K562 (cell line): Measurements from ENCODE around the gene PARK7. TPM values are rescaled to one million over a fixed set of nuclear protein-coding genes. Genes with fewer than 3 reads are reported as not detected.

ENCODE experiments used
- polyA plus RNA-seq, 8 experiments: library from polyadenylated mRNA; depleted of rRNA in 4 of 8; stranded (reverse) in 5 of 8; unstranded in 3 of 8; fragments of >200 nt; fragmentation: Nextera tagmentation in 2 of 8; fragmentation: Illumina TruSeq in 1 of 8; extraction: Ambion mirVana in 2 of 8; extraction: Trizol in 1 of 8; gene quantifications; 2 replicates each; pipeline versions ENCODE4 v1.2.1 to v1.2.3, GENCODE V29; 2011 to 2014; ENCODE audit warnings: inconsistent platforms in 1 of 8, missing spikeins in 1 of 8
- total RNA-seq, 7 experiments: library from RNA; depleted of rRNA in 6 of 7; stranded (reverse); fragments of >200 nt in 6 of 7; fragmentation: Illumina TruSeq in 2 of 7; extraction: Trizol in 2 of 7; gene quantifications; 2 replicates each; pipeline versions ENCODE4 v1.2.1 to v1.2.3, GENCODE V29; 2011 to 2021; ENCODE audit warnings: low replicate concordance in 1 of 7
- TF ChIP-seq, protein P1 (sequence below): fragments of 200-600 bp; sonication (generic); IDR thresholded peaks from one replicate; pipeline ENCODE4 v1.6.1; 2012; ENCODE audit warnings: mild to moderate bottlenecking, low read depth, low read length, inconsistent platforms
- TF ChIP-seq, protein P2 (sequence below): fragments of 250-450 bp; sonication (Bioruptor Pico); IDR thresholded peaks from 2 replicates; pipeline ENCODE4 v1.4.0; 2020; ENCODE audit warnings: borderline replicate concordance
- TF ChIP-seq, protein P3 (sequence below): fragments of 250-450 bp; sonication (Bioruptor Pico); IDR thresholded peaks from 2 replicates; pipeline ENCODE4 v1.8.0; 2021; ENCODE audit warnings: moderate library complexity, mild to moderate bottlenecking, inconsistent platforms
- TF ChIP-seq, protein P4 (sequence below): fragments of 200-400 bp; formaldehyde crosslinking; IDR thresholded peaks from 2 replicates; pipeline ENCODE4 v1.6.1; 2017; ENCODE audit warnings: mild to moderate bottlenecking, low read depth, low read length, moderate library complexity
- TF ChIP-seq, protein P5 (sequence below), 2 experiments: fragments of 450-650 bp; IDR thresholded peaks; 2 replicates each; pipeline ENCODE4 v1.6.1; 2018; ENCODE audit warnings: mild to moderate bottlenecking in 2 of 2, low read depth in 1 of 2; ENCODE audit not compliant: partially characterized antibody in 2 of 2
- TF ChIP-seq, protein P6 (sequence below): fragments of 450-650 bp; conservative IDR thresholded peaks from 2 replicates; pipeline ENCODE4 v1.6.1; 2016; ENCODE audit warnings: missing genetic modification characterization, low read depth, mild to moderate bottlenecking, missing compliant biosample characterization, moderate library complexity

PARK7 gene
- total and polyA plus RNA-seq, 9 of the 15 experiments (the other 6 are each of a cell fraction or from before 2014, with no cell fraction given), result 374 to 1,298 (median 484) TPM

DNA sequence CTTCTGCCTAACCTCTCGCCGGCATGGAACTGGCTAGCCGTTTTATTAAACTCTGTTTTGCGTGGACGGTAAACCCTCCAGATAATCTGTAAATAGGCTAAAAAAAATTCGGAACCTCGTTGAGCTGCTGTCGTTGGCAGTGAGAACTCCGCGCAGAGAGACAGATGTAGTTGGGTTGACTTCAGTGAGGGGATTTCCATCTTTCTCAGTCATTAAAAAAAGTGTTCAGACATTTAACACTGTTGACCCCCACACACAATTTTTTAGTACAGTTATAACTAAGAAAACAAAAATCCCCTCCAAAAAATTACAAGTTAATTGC lies 464 bp downstream of the PARK7 start (continued):
- TF ChIP-seq, protein P1, sequence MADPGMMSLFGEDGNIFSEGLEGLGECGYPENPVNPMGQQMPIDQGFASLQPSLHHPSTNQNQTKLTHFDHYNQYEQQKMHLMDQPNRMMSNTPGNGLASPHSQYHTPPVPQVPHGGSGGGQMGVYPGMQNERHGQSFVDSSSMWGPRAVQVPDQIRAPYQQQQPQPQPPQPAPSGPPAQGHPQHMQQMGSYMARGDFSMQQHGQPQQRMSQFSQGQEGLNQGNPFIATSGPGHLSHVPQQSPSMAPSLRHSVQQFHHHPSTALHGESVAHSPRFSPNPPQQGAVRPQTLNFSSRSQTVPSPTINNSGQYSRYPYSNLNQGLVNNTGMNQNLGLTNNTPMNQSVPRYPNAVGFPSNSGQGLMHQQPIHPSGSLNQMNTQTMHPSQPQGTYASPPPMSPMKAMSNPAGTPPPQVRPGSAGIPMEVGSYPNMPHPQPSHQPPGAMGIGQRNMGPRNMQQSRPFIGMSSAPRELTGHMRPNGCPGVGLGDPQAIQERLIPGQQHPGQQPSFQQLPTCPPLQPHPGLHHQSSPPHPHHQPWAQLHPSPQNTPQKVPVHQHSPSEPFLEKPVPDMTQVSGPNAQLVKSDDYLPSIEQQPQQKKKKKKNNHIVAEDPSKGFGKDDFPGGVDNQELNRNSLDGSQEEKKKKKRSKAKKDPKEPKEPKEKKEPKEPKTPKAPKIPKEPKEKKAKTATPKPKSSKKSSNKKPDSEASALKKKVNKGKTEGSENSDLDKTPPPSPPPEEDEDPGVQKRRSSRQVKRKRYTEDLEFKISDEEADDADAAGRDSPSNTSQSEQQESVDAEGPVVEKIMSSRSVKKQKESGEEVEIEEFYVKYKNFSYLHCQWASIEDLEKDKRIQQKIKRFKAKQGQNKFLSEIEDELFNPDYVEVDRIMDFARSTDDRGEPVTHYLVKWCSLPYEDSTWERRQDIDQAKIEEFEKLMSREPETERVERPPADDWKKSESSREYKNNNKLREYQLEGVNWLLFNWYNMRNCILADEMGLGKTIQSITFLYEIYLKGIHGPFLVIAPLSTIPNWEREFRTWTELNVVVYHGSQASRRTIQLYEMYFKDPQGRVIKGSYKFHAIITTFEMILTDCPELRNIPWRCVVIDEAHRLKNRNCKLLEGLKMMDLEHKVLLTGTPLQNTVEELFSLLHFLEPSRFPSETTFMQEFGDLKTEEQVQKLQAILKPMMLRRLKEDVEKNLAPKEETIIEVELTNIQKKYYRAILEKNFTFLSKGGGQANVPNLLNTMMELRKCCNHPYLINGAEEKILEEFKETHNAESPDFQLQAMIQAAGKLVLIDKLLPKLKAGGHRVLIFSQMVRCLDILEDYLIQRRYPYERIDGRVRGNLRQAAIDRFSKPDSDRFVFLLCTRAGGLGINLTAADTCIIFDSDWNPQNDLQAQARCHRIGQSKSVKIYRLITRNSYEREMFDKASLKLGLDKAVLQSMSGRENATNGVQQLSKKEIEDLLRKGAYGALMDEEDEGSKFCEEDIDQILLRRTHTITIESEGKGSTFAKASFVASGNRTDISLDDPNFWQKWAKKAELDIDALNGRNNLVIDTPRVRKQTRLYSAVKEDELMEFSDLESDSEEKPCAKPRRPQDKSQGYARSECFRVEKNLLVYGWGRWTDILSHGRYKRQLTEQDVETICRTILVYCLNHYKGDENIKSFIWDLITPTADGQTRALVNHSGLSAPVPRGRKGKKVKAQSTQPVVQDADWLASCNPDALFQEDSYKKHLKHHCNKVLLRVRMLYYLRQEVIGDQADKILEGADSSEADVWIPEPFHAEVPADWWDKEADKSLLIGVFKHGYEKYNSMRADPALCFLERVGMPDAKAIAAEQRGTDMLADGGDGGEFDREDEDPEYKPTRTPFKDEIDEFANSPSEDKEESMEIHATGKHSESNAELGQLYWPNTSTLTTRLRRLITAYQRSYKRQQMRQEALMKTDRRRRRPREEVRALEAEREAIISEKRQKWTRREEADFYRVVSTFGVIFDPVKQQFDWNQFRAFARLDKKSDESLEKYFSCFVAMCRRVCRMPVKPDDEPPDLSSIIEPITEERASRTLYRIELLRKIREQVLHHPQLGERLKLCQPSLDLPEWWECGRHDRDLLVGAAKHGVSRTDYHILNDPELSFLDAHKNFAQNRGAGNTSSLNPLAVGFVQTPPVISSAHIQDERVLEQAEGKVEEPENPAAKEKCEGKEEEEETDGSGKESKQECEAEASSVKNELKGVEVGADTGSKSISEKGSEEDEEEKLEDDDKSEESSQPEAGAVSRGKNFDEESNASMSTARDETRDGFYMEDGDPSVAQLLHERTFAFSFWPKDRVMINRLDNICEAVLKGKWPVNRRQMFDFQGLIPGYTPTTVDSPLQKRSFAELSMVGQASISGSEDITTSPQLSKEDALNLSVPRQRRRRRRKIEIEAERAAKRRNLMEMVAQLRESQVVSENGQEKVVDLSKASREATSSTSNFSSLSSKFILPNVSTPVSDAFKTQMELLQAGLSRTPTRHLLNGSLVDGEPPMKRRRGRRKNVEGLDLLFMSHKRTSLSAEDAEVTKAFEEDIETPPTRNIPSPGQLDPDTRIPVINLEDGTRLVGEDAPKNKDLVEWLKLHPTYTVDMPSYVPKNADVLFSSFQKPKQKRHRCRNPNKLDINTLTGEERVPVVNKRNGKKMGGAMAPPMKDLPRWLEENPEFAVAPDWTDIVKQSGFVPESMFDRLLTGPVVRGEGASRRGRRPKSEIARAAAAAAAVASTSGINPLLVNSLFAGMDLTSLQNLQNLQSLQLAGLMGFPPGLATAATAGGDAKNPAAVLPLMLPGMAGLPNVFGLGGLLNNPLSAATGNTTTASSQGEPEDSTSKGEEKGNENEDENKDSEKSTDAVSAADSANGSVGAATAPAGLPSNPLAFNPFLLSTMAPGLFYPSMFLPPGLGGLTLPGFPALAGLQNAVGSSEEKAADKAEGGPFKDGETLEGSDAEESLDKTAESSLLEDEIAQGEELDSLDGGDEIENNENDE, result no peak
- TF ChIP-seq, protein P2, sequence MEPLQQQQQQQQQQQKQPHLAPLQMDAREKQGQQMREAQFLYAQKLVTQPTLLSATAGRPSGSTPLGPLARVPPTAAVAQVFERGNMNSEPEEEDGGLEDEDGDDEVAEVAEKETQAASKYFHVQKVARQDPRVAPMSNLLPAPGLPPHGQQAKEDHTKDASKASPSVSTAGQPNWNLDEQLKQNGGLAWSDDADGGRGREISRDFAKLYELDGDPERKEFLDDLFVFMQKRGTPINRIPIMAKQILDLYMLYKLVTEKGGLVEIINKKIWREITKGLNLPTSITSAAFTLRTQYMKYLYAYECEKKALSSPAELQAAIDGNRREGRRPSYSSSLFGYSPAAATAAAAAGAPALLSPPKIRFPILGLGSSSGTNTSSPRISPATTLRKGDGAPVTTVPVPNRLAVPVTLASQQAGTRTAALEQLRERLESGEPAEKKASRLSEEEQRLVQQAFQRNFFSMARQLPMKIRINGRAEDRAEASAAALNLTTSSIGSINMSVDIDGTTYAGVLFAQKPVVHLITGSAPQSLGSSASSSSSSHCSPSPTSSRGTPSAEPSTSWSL, result no peak
- TF ChIP-seq, protein P3, sequence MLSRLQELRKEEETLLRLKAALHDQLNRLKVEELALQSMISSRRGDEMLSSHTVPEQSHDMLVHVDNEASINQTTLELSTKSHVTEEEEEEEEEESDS (CRISPR knock-in tag), result no peak
- TF ChIP-seq, protein P4, sequence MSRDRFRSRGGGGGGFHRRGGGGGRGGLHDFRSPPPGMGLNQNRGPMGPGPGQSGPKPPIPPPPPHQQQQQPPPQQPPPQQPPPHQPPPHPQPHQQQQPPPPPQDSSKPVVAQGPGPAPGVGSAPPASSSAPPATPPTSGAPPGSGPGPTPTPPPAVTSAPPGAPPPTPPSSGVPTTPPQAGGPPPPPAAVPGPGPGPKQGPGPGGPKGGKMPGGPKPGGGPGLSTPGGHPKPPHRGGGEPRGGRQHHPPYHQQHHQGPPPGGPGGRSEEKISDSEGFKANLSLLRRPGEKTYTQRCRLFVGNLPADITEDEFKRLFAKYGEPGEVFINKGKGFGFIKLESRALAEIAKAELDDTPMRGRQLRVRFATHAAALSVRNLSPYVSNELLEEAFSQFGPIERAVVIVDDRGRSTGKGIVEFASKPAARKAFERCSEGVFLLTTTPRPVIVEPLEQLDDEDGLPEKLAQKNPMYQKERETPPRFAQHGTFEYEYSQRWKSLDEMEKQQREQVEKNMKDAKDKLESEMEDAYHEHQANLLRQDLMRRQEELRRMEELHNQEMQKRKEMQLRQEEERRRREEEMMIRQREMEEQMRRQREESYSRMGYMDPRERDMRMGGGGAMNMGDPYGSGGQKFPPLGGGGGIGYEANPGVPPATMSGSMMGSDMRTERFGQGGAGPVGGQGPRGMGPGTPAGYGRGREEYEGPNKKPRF, result no peak
- TF ChIP-seq, protein P5, sequence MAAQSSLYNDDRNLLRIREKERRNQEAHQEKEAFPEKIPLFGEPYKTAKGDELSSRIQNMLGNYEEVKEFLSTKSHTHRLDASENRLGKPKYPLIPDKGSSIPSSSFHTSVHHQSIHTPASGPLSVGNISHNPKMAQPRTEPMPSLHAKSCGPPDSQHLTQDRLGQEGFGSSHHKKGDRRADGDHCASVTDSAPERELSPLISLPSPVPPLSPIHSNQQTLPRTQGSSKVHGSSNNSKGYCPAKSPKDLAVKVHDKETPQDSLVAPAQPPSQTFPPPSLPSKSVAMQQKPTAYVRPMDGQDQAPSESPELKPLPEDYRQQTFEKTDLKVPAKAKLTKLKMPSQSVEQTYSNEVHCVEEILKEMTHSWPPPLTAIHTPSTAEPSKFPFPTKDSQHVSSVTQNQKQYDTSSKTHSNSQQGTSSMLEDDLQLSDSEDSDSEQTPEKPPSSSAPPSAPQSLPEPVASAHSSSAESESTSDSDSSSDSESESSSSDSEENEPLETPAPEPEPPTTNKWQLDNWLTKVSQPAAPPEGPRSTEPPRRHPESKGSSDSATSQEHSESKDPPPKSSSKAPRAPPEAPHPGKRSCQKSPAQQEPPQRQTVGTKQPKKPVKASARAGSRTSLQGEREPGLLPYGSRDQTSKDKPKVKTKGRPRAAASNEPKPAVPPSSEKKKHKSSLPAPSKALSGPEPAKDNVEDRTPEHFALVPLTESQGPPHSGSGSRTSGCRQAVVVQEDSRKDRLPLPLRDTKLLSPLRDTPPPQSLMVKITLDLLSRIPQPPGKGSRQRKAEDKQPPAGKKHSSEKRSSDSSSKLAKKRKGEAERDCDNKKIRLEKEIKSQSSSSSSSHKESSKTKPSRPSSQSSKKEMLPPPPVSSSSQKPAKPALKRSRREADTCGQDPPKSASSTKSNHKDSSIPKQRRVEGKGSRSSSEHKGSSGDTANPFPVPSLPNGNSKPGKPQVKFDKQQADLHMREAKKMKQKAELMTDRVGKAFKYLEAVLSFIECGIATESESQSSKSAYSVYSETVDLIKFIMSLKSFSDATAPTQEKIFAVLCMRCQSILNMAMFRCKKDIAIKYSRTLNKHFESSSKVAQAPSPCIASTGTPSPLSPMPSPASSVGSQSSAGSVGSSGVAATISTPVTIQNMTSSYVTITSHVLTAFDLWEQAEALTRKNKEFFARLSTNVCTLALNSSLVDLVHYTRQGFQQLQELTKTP (IDR thresholded peaks at IDR 0.05; ENCODE audit: low read depth in 1 of 2, partially characterized antibody in 2 of 2), result no peak
- TF ChIP-seq, protein P6, sequence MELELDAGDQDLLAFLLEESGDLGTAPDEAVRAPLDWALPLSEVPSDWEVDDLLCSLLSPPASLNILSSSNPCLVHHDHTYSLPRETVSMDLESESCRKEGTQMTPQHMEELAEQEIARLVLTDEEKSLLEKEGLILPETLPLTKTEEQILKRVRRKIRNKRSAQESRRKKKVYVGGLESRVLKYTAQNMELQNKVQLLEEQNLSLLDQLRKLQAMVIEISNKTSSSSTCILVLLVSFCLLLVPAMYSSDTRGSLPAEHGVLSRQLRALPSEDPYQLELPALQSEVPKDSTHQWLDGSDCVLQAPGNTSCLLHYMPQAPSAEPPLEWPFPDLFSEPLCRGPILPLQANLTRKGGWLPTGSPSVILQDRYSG (tag), result no peak
